Peyer's patch (tissue), 4 donors: ENCODE results near the gene MAP2K4.

Experiments used
- POLR2A ChIP-seq, 2 donors: fragments of 450-650 bp; IDR thresholded peaks; one replicate each; pipeline ENCODE4 v1.5.1; 2017; ENCODE audit warnings: antibody characterized with exemption in 2 of 2, mild to moderate bottlenecking in 2 of 2, moderate library complexity in 2 of 2
- TF ChIP-seq, protein P1 (sequence below), 6 experiments: fragments of 450-650 bp in 4 of 6; fragments of 200-600 bp in 2 of 6; sonication (generic) in 1 of 6; IDR thresholded peaks; one replicate each; pipeline ENCODE4 v1.5.1; 2017 to 2019; ENCODE audit warnings: antibody characterized with exemption in 6 of 6, mild to moderate bottlenecking in 3 of 6, moderate library complexity in 1 of 6

DNA sequence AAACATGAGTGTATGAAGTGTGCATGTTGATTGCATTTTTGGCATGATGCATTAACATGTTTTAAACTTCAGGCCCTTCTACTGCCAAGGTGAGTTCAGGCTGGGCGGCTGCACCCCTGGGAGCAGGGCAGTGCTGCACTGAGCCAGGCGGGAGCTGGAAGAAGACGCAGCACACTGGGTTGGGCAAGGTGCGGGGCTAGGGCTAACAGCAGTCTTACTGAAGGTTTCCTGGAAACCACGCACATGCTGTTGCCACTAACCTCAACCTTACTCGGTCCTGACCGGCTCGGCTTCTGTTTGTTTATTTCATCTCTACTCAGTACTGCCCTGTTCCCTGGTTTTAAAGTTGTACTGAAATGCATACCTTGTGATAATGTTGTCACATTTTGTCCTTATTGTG is 61.0 kb downstream of the MAP2K4 start:
- TF ChIP-seq, protein P1, sequence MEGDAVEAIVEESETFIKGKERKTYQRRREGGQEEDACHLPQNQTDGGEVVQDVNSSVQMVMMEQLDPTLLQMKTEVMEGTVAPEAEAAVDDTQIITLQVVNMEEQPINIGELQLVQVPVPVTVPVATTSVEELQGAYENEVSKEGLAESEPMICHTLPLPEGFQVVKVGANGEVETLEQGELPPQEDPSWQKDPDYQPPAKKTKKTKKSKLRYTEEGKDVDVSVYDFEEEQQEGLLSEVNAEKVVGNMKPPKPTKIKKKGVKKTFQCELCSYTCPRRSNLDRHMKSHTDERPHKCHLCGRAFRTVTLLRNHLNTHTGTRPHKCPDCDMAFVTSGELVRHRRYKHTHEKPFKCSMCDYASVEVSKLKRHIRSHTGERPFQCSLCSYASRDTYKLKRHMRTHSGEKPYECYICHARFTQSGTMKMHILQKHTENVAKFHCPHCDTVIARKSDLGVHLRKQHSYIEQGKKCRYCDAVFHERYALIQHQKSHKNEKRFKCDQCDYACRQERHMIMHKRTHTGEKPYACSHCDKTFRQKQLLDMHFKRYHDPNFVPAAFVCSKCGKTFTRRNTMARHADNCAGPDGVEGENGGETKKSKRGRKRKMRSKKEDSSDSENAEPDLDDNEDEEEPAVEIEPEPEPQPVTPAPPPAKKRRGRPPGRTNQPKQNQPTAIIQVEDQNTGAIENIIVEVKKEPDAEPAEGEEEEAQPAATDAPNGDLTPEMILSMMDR (IDR thresholded peaks at IDR 0.05): no peak
- TF ChIP-seq POLR2A (IDR thresholded peaks at IDR 0.05): no peak
